Islet precursor cell (in vitro differentiated cells): ENCODE measurements around the gene IQSEC2.

ENCODE experiments used
- DNase-seq: peaks from one replicate; pipeline ENCODE4 v3.0.0-alpha.2; 2018

IQSEC2 gene

DNA sequence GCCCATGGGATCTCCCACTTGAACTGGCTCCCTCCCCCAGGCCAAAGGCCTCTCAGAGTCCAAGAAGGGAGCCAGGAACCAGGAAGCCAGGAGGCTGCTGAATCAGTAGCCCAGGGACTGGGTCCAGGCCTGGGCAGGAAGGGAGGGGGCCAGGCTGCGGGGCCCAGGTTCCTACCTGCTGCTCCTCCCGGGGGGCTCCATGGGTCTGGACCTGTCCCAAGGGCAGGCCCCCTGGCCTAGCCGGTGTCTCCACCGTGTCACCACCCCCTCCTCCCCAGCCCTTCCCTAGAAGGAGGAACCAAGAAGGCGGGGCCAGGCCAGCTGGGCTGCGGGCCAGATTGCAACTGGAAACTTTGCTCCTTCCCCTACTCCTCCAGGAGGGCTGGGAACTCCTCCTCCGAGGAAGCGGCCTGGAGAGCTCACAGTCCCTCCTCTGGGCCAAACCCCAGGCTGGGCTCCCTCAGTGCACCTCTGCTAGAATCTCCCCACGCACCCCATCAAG lies at the start of gene IQSEC2:
Gene IQSEC2 (minus strand): TSS at position 264 of the 502 bp plus-strand sequence.
- DNase-seq = peak; percentile 83

DNA sequence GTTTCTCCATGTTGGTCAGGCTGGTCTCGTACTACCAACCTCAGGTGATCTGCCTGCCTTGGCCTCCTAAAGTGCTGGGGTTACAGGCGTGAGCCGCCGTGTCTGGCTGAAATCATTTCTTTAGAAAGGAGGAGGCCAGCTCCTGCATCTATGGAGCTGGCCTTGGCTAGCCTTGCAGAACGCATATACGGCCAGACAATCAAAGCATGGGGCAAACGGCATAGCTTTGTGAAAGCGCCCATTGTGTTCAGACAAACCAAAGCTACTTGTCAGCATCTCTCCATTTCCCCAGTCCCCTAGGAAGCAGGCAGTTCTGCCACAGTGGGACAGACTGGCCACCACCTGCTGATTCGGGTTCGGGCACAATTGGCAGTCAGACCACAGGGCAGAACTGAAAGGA lies 48.9 kb upstream of the IQSEC2 start:
- DNase-seq = no peak

DNA sequence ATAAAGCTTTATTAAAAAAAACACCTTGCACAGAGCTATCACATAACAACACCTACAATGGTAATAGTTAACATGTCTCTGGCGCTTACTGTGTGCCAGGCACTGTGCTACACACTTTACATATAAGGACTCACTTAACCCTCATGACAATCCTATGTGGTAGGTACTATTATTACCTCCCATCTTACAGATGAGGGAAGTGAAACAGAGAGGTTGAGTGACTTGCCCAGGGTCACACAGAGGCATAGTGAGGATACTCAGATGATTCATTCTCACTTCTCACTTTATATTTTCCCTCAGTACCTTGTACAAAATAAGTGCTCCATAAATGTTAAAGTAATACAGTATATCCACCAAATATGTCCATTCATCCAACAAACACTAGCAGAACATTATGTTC lies 43.4 kb upstream of the IQSEC2 start:
- DNase-seq = no peak

- no peak for DNase-seq
Measured at GRCh38 chrX:53324085-53324484, 42.7 kb upstream of the IQSEC2 start.

GRCh38 chrX:53323196-53323595 lies 41.8 kb upstream of the IQSEC2 start:
- DNase-seq = no peak

GRCh38 chrX:53321943-53322497 lies 40.6 kb upstream of the IQSEC2 start:
- DNase-seq = no peak

GRCh38 chrX:53321230-53321942 lies 40.0 kb upstream of the IQSEC2 start:
- no peak for DNase-seq

GRCh38 chrX:53320543-53321229 lies 39.3 kb upstream of the IQSEC2 start:
- DNase-seq = no peak

DNA sequence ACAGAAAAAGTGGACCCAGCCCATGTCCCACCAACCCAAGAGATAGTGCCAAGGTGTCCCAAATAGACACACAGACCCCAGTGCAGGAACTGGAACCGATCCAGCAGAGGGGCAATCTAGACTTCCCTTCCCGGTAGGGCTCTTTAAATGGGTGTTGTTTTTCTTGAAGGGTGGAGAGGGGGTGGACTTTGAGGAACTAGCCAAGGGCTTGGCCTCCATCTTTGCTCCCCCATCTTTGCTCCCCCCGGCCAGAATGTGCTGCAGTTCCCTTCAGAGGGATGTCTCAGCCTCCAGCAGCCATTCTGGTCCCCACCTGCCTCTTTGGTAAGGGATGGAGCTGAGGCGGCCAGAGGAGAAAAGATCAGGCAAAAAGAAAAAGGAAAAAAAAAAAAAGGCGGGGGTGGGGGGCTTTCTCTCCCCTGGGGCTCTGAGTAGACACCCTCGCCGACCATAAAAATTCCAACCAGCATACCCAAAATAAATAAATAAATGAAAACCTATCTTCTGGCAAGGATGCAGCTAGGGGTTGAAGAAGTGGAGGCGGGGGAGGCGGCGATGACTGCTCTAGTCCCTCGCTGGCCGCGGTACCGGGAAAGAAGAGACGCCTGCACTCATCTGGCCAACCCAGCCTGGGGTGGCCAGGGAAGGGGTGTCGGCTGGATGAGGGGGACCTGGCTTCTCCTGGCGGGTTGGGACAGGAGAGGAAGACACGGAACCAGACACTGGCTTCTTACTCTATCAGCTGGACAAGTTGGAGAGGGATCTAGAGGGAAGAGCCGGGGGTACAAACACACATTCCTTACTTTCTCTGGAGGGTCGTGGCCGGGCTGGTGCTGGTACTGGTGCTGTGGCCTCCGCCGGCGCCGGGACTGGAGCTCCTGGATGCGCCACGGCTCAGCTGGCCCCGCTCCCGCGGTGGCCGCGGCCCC lies 38.5 kb upstream of the IQSEC2 start:
- no peak for DNase-seq

DNA sequence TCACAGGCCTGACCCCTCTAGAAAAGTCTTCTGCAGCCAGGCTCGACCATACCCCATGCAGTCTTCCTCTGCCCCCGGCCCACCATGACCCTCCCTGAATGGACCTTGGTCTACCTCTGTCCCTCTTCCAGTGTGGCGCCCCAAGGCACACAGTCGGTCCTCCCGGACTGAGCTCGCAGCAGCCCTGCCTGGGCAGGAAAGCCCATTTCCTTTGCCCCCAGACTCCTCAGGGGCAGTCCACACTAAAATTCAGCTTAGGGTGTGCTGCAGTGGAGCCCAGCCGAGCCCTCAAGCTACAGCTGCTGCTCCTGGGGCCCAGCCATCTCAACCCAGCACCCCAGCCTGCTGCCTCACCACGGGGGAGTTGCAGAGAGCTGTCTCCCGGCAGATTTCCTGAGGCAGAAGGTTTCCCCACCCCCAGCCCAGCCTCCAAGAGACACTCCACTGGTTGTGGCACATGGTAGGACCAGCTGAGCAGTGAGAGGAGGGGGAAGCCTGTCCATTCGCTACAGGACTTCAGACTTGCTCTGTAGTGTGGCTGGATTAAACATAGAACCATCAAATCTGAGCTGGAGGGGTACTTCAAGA lies 37.5 kb upstream of the IQSEC2 start:
- DNase-seq = no peak

DNA sequence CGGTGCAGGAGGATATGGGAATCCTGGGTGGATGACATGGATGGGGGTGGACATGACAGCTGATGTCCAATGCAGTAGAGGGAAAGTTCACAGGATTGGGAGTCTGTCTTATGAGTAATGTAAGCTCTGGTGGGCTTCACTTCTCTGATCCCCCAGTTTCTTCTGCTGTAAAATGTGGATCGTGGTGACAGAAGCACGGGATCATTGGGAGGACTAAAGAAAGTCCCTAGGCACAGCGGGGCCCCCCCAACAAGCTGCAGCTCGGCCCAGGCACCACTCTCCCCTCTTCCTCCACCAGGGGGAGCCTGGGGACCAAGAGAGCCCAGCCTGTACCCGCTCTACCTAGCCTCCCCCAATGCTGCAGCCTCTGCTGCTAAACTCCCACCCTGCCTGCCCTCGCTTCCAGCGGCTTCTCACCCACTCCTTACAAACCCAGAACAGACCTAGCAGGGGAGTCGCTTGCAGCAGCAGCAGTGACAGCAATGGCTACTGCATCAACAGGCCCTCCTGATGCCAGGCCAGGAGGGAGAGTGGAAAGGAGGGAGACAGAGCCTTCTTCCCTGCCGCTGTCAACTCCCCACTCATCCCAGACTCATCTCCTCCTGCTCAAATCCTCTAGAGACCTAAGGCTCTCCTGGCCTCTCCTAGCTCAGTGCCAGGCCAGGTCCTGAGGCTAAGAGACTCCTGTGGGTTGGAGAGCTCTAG lies 36.1 kb upstream of the IQSEC2 start:
- DNase-seq = peak; percentile 77

- DNase-seq = no peak
Measured at GRCh38 chrX:53316860-53317237, 35.5 kb upstream of the IQSEC2 start.

- no peak for DNase-seq
Measured at GRCh38 chrX:53316111-53316859, 34.9 kb upstream of the IQSEC2 start.

GRCh38 chrX:53313728-53314105 lies 32.3 kb upstream of the IQSEC2 start:
- no peak for DNase-seq

DNA sequence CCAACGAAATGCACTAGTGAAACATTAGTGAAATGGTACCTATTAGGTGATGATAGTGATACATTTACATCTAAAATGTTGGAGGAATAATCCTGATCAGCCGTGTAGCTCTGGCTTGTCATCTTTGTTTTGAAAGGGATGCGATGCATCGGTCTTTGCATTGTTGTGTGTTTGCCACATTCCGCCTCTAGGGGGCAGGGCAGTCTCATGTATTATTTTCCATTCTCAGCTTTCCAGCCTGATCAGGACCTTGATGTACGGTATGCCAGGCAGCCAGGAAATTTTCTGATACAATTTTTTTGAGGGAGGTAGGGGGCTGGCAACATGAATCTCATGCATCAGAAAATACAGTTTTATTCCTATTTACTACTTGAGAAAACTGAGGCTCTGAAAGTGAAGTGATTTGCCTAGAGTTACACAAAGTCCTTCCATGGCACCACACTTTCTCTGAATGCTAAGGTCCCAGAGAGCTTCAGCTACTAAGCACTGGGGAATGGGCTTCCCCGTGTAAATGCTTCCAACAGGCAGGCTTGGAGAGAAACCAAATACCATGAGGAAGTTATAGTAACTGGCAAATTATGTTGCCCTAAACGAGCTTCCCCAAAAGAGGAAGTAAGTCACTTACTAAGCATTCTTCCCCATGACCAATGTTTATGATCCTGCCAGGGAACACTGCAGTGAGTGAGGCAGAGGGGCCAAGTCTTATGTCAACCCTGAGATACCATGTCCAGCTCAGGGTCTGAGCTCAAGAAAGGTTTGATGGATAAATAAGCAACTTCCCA lies 31.8 kb upstream of the IQSEC2 start:
- peak; percentile 68 for DNase-seq

- no peak for DNase-seq
Measured at GRCh38 chrX:53309837-53310236, 28.5 kb upstream of the IQSEC2 start.

DNA sequence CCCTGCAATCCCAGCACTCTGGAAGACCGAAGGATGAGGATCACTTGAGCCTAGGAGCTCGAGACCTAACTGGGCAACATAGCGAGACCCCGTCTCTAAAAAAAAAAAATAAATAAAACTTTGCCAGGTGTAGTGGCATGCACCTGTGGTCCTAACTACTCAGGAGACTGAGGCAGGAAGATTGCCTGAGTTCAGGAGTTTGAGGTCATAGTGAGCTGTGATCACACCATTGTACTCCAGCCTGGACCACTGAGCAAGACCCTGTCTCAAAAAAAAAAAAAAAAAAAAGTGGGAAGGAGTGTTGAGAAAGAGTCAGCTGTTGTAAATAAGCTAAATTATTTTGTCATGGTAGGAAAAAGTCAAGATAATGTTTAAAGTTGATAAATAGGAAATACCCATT lies 27.5 kb upstream of the IQSEC2 start:
- DNase-seq = no peak

DNA sequence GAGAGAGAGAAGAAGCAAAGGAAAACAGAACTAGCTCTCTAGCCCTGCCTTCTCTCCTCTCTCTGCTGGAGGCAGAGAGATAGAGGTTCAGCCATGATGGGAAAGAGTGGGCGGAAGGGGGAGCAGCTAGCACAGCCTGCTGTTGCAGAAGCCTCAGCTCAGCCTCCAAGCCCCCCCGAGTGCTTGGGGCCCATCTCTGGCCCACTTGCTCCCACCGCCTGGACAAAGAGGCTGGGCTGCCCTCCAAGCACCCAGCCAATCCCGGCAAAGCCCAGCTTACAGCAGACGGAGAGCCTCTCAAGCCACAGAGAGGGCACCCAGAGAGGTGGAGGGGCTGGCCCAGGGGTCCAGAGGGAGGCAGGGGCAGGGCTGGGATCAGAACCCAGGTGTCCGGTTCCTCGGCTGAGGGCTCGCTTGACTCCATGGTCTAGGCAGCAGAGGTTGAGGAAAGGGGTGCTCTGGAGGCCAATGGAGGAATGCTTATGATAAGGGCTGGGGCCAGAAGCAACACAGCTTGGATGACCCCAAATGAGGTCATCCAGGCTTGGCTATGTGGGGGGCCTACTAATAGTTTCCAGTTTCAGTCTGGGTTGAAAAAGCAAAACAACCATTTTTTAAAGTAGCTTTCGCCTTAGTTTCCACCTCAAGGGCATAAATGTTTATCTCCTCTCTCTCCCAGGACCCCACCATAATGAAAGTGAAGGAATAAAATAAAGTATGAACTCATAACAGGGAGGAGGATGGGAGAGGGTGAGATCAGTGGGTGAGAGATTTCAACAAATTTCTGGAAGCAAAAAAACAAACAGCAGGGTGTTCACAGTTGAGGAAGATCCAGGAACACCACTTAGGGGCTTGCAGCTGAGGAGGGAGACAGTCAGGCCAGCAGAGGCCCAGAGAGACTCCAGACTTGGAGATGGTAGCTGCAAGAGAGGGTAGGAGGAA lies 24.9 kb upstream of the IQSEC2 start:
- no peak for DNase-seq
